NT2/D1 (cell line): ENCODE results near the gene PTPRT.

Source experiments
- YY1 ChIP-seq: IDR thresholded peaks from 2 replicates; pipeline ENCODE4 v1.6.1; 2011; ENCODE audit not compliant: insufficient read length, insufficient read depth
- ZNF274 ChIP-seq: IDR thresholded peaks from 2 replicates; pipeline ENCODE4 v1.6.1; 2011; ENCODE audit warnings: mild to moderate bottlenecking, low read depth, low read length

DNA sequence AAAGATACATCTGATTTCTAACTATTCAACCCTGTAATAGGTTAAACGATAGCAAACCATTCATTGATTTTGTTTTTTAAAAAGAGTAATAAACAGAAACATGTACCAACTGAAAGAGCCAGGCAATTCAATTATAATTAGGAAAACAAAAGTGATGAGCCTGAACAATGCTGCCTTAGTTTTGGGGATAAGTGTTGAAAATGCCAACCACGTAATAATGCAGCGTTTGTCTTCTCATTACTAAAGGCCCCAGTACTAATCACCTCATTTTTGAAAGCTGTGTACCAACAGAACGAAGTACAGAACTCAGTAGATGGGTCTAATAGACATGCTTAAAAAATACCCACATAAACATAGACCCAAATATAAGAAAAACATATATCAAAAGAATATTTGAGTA is 907.9 kb downstream of the PTPRT start:
- TF ChIP-seq YY1 = no peak
- TF ChIP-seq ZNF274 = no peak
